HCT116 (cell line): ENCODE data around the gene CCDC88C. TPM values are rescaled to one million over a fixed set of nuclear protein-coding genes. Genes with fewer than 3 reads are reported as not detected.

ENCODE experiments used
- ATAC-seq: fragments of 200-7000 bp; cut with Tn5 transposase; 2 replicates; pipeline ENCODE4 v1.9.1; 2020; ENCODE audit warnings: mild to moderate bottlenecking, moderate library complexity
- BruUV-seq: library from RNA; stranded (reverse); fragments of 400-500 nt; replicated peaks from 2 replicates; lab custom pipeline; 2021; lab: Mats Ljungman, UMichigan
- CTCF ChIA-PET: fragments of 300-600 bp; sonication (Branson Sonifier 250); formaldehyde crosslinking; loops from one replicate; lab custom pipeline; 2021; ENCODE audit warnings: antibody characterized with exemption; lab: Charles Lee
- POLR2A ChIA-PET: fragments of 300-600, 350-600 bp; sonication (Branson Sonifier 250); formaldehyde crosslinking; loops from one replicate; lab custom pipeline; 2021; ENCODE audit warnings: antibody characterized with exemption; lab: Charles Lee
- RAD21 ChIA-PET, 2 experiments: fragments of 300-600 bp; sonication (Branson Sonifier 250); formaldehyde crosslinking; loops; one replicate each; lab custom pipeline; 2023; ENCODE audit warnings: low total read pairs in 2 of 2; ENCODE audit not compliant: uncharacterized antibody in 2 of 2, unreplicated experiment in 2 of 2, low non-redundant PET in 1 of 2; lab: Charles Lee
- DNase-seq: peaks from one replicate; pipeline ENCODE4 v3.0.0-alpha.2; 2010; ENCODE audit warnings: low read depth, low spot score
- H2AFZ ChIP-seq: fragments of 200-600 bp; shearing (Covaris generic), sonication (generic); 2 replicates; pipeline ENCODE4 v1.6.1; 2017; ENCODE audit warnings: low read depth, mixed run types, mixed read lengths, antibody characterized with exemption, low read length; ENCODE audit not compliant: poor library complexity, severe bottlenecking
- H3K27ac ChIP-seq: 2 replicates; pipeline ENCODE4 v1.5.1; 2012; ENCODE audit warnings: low read depth, low read length
- H3K27me3 ChIP-seq: fragments of 200-600 bp; sonication (generic); 2 replicates; pipeline ENCODE4 v1.6.1; 2016; ENCODE audit warnings: mixed run types, low read length, mixed read lengths; ENCODE audit not compliant: insufficient read depth
- H3K36me3 ChIP-seq, 2 experiments: fragments of 200-500 bp in 1 of 2; fragments of 200-600 bp in 1 of 2; sonication (Bioruptor generic) in 1 of 2; sonication (generic) in 1 of 2; 2 replicates each; pipeline versions ENCODE4 v1.5.1 to v1.6.1; 2014 to 2016; ENCODE audit warnings: low read length in 2 of 2, inconsistent platforms in 1 of 2, mixed read lengths in 1 of 2, mixed run types in 1 of 2; ENCODE audit not compliant: insufficient read depth in 2 of 2, control insufficient read depth in 1 of 2
- H3K4me1 ChIP-seq, 2 experiments: fragments of 200-600 bp in 1 of 2; sonication (generic) in 1 of 2; 2 replicates each; pipeline versions ENCODE4 v1.5.1 to v1.6.1; 2012 to 2017; ENCODE audit warnings: low read length in 2 of 2, inconsistent platforms in 1 of 2, mild to moderate bottlenecking in 1 of 2, mixed read lengths in 1 of 2, mixed run types in 1 of 2, moderate library complexity in 1 of 2; ENCODE audit not compliant: insufficient read depth in 2 of 2, control insufficient read depth in 1 of 2
- H3K4me2 ChIP-seq: fragments of 200-600 bp; sonication (generic); 2 replicates; pipeline ENCODE4 v1.6.1; 2017; ENCODE audit warnings: mixed run types, low read length, mixed read lengths
- H3K4me3 ChIP-seq, 2 experiments: fragments of 200-600 bp in 1 of 2; sonication (generic) in 1 of 2; replicated peaks in 1 of 2; 2 replicates each; pipeline ENCODE4 v1.5.1; 2011 to 2016; ENCODE audit warnings: low read length in 2 of 2, control low read depth in 1 of 2, low read depth in 1 of 2, mild to moderate bottlenecking in 1 of 2, mixed read lengths in 1 of 2, mixed run types in 1 of 2
- H3K79me2 ChIP-seq: fragments of 200-600 bp; sonication (generic); 2 replicates; pipeline ENCODE4 v1.6.1; 2017; ENCODE audit warnings: mild to moderate bottlenecking, mixed run types, low read length, moderate library complexity, mixed read lengths; ENCODE audit not compliant: insufficient read depth
- H3K9ac ChIP-seq: fragments of 200-600 bp; sonication (generic); 2 replicates; pipeline ENCODE4 v1.6.1; 2016; ENCODE audit warnings: low read length, mixed read lengths
- H3K9me2 ChIP-seq: fragments of 200-600 bp; sonication (generic), shearing (Covaris generic); 2 replicates; pipeline ENCODE4 v1.6.1; 2017; ENCODE audit warnings: mixed run types, mild to moderate bottlenecking, moderate library complexity; ENCODE audit not compliant: insufficient read depth
- H3K9me3 ChIP-seq, 2 experiments: fragments of 200-500 bp in 1 of 2; fragments of 200-600 bp in 1 of 2; sonication (Bioruptor generic) in 1 of 2; sonication (generic) in 1 of 2; 2 replicates each; pipeline ENCODE4 v1.6.1; 2014 to 2017; ENCODE audit warnings: low read length in 2 of 2, mixed read lengths in 2 of 2, inconsistent platforms in 1 of 2, low read depth in 1 of 2, mild to moderate bottlenecking in 1 of 2, mixed run types in 1 of 2, moderate library complexity in 1 of 2; ENCODE audit not compliant: control insufficient read depth in 1 of 2, insufficient read depth in 1 of 2
- H4K20me1 ChIP-seq: fragments of 200-600 bp; sonication (generic), shearing (Covaris generic); 2 replicates; pipeline ENCODE4 v1.6.1; 2017; ENCODE audit warnings: mixed run types, mild to moderate bottlenecking, moderate library complexity; ENCODE audit not compliant: insufficient read depth
- ATF3 ChIP-seq: IDR thresholded peaks from 2 replicates; pipeline ENCODE4 v1.6.1; 2012
- CEBPB ChIP-seq: IDR thresholded peaks from 2 replicates; pipeline ENCODE4 v1.6.1; 2012; ENCODE audit warnings: low read depth
- CTCF ChIP-seq, 3 experiments: fragments of 200-600 bp in 1 of 3; sonication (generic) in 1 of 3; IDR thresholded peaks in 2 of 3; conservative IDR thresholded peaks in 1 of 3; 2 replicates each; pipeline ENCODE4 v1.5.1; 2012 to 2017; ENCODE audit warnings: low read depth in 2 of 3, low read length in 2 of 3, antibody characterized with exemption in 1 of 3, borderline replicate concordance in 1 of 3, control low read depth in 1 of 3, mild to moderate bottlenecking in 1 of 3, mixed read lengths in 1 of 3, mixed run types in 1 of 3, moderate library complexity in 1 of 3; ENCODE audit not compliant: insufficient read depth in 1 of 3
- EGR1 ChIP-seq: IDR thresholded peaks from 2 replicates; pipeline ENCODE4 v1.6.1; 2012; ENCODE audit warnings: low read depth
- ELF1 ChIP-seq: IDR thresholded peaks from 2 replicates; pipeline ENCODE4 v1.6.1; 2012; ENCODE audit warnings: low read depth, borderline replicate concordance
- EZH2phosphoT487 ChIP-seq: fragments of 200-600 bp; IDR thresholded peaks from 2 replicates; pipeline ENCODE4 v1.6.1; 2018; ENCODE audit warnings: antibody characterized with exemption, borderline replicate concordance
- FOSL1 ChIP-seq: IDR thresholded peaks from 2 replicates; pipeline ENCODE4 v1.6.1; 2012; ENCODE audit warnings: low read depth
- MAX ChIP-seq: IDR thresholded peaks from 2 replicates; pipeline ENCODE4 v1.6.1; 2012
- POLR2A ChIP-seq: IDR thresholded peaks from 2 replicates; pipeline ENCODE4 v1.7.0; 2011; ENCODE audit warnings: borderline replicate concordance; ENCODE audit not compliant: insufficient read depth, insufficient read length; ENCODE audit errors: extremely low read depth
- POLR2AphosphoS5 ChIP-seq: IDR thresholded peaks from 2 replicates; pipeline ENCODE4 v1.6.1; 2011; ENCODE audit warnings: mild to moderate bottlenecking, low read depth, low read length, moderate library complexity
- RAD21 ChIP-seq: IDR thresholded peaks from 2 replicates; pipeline ENCODE4 v1.6.1; 2012; ENCODE audit warnings: low read depth, mild to moderate bottlenecking
- REST ChIP-seq: IDR thresholded peaks from 2 replicates; pipeline ENCODE4 v1.6.1; 2012; ENCODE audit warnings: low read depth
- SIN3A ChIP-seq: IDR thresholded peaks from 2 replicates; pipeline ENCODE4 v1.6.1; 2012; ENCODE audit warnings: low read depth
- SP1 ChIP-seq: IDR thresholded peaks from 2 replicates; pipeline ENCODE4 v1.6.1; 2012; ENCODE audit warnings: low read depth
- SRF ChIP-seq: IDR thresholded peaks from 2 replicates; pipeline ENCODE4 v1.6.1; 2012; ENCODE audit warnings: low read depth
- TCF7L2 ChIP-seq: IDR thresholded peaks from 2 replicates; pipeline ENCODE4 v1.7.0; 2011; ENCODE audit warnings: borderline replicate concordance, inconsistent platforms; ENCODE audit not compliant: insufficient read depth, insufficient read length; ENCODE audit errors: extremely low read depth
- YY1 ChIP-seq: IDR thresholded peaks from 2 replicates; pipeline ENCODE4 v1.6.1; 2011; ENCODE audit warnings: low read length, low read depth, moderate library complexity, mild to moderate bottlenecking; ENCODE audit not compliant: insufficient replicate concordance; ENCODE audit errors: extremely low read depth
- ZBTB33 ChIP-seq: IDR thresholded peaks from 2 replicates; pipeline ENCODE4 v1.6.1; 2011; ENCODE audit warnings: mild to moderate bottlenecking, low read length, moderate library complexity; ENCODE audit not compliant: insufficient replicate concordance; ENCODE audit errors: extremely low read depth
- intact Hi-C: fragments of 100-400 bp; cut with micrococcal nuclease; formaldehyde crosslinking; loops from 2 replicates; pipeline ENCODE4 v1.10.0; 2022
- total RNA-seq: library from RNA; stranded (reverse); gene quantifications from one replicate; pipeline ENCODE4 v1.2.1, GENCODE V29; 2021; ENCODE audit not compliant: unreplicated experiment

CCDC88C gene
- total RNA-seq, 1 experiment from 2014 or later, result 20.8 TPM

GRCh38 chr14:91229005-91229382 lies 188.6 kb downstream of the CCDC88C start:
- ChIA-PET RAD21 (no interaction called here), POLR2A (no interaction called here), CTCF (no interaction called here)
- Histone ChIP-seq H3K9ac (no peak overlapping the region), H3K36me3 (peaks cover 0 to 4% of the 10 kb centered on the region in 2 experiments; a peak in 1 of 4 replicates), H3K9me2 (no peaks in the 10 kb centered on the region), H4K20me1 (no peaks in the 10 kb centered on the region), H3K9me3 (no peaks in the 10 kb centered on the region), H3K4me3 (no peak overlapping the region), H3K79me2 (no peaks in the 10 kb centered on the region), H2AFZ (no peak overlapping the region), H3K27ac (no peak overlapping the region), H3K27me3 (no peaks in the 10 kb centered on the region), H3K4me1 (no peaks in the 10 kb centered on the region), H3K4me2 (no peak overlapping the region)
- no TSS peak for BruUV-seq
- no peak for TF ChIP-seq SP1
- no peak for TF ChIP-seq CTCF (IDR thresholded peaks at IDR 0.05 in 2 of 3, conservative IDR thresholded peaks at IDR 0.05 in 1 of 3; ENCODE audit: borderline replicate concordance in 1 of 3, insufficient read depth in 1 of 3, low read depth in 2 of 3, low read length in 2 of 3)
- no peak for TF ChIP-seq YY1
- TF ChIP-seq REST, result no peak
- no peak for TF ChIP-seq ZBTB33
- TF ChIP-seq SIN3A, result no peak
- TF ChIP-seq TCF7L2, result no peak
- TF ChIP-seq FOSL1, result no peak
- no peak for TF ChIP-seq MAX
- no peak for TF ChIP-seq POLR2AphosphoS5
- no peak for TF ChIP-seq EGR1
- TF ChIP-seq ATF3, result no peak
- TF ChIP-seq RAD21, result no peak
- TF ChIP-seq CEBPB, result no peak
- no peak for TF ChIP-seq POLR2A
- TF ChIP-seq EZH2phosphoT487, result no peak
- TF ChIP-seq ELF1, result no peak
- no peak for TF ChIP-seq SRF
- no peak for DNase-seq
- intact Hi-C loops, result no loop called here
- no peak for ATAC-seq
